Cardiac muscle cell (in vitro differentiated cells and primary cell): ENCODE measurements around the gene ABCA1. TPM values are rescaled to one million over a fixed set of nuclear protein-coding genes. Genes with fewer than 3 reads are reported as not detected.
A peak's percentile ranks its signal among the peaks of the same experiment; 100 is the strongest.

Experiments
- DNase-seq, 2 donors: peaks; one replicate each; pipeline versions ENCODE4 v3.0.0 to v3.0.0-alpha.2; 2010 to 2017; ENCODE audit warnings: low read depth in 1 of 2, low spot score in 1 of 2
- H3K27ac ChIP-seq: fragments of 200-600 bp; sonication (generic); 2 replicates; pipeline ENCODE4 v1.5.1; 2016
- H3K27me3 ChIP-seq: fragments of 200-600 bp; sonication (generic); 2 replicates; pipeline ENCODE4 v1.6.0; 2016; ENCODE audit warnings: control low read depth
- H3K36me3 ChIP-seq: fragments of 200-600 bp; sonication (generic); 2 replicates; pipeline ENCODE4 v1.5.1; 2016; ENCODE audit warnings: control low read depth
- H3K4me1 ChIP-seq: fragments of 200-600 bp; sonication (generic); 2 replicates; pipeline ENCODE4 v1.8.1; 2017; ENCODE audit warnings: low read depth, mild to moderate bottlenecking, mixed run types
- H3K4me3 ChIP-seq: fragments of 200-600 bp; sonication (generic); 2 replicates; pipeline ENCODE4 v1.5.1; 2016; ENCODE audit warnings: mild to moderate bottlenecking
- H3K9me3 ChIP-seq: fragments of 200-600 bp; sonication (generic); 2 replicates; pipeline ENCODE4 v1.5.1; 2017; ENCODE audit warnings: low read depth, mild to moderate bottlenecking, control low read depth
- polyA plus RNA-seq: library from polyadenylated mRNA; unstranded; fragments of >200 nt; fragmentation: Nextera tagmentation; extraction: Ambion mirVana; gene quantifications from 2 replicates; pipeline ENCODE4 v1.2.1, GENCODE V29; 2016
- total RNA-seq: library from RNA; depleted of rRNA; stranded (reverse); fragments of >200 nt; gene quantifications from 2 replicates; pipeline ENCODE4 v1.2.3, GENCODE V29; 2016
- TF ChIP-seq, protein P1 (sequence below): IDR thresholded peaks from 2 replicates; pipeline ENCODE4 v1.5.1; 2012; ENCODE audit warnings: low read depth, mild to moderate bottlenecking, low read length

ABCA1 gene
- total and polyA plus RNA-seq, 2 experiments from 2014 or later, result 2.5 to 23.0 TPM

DNA sequence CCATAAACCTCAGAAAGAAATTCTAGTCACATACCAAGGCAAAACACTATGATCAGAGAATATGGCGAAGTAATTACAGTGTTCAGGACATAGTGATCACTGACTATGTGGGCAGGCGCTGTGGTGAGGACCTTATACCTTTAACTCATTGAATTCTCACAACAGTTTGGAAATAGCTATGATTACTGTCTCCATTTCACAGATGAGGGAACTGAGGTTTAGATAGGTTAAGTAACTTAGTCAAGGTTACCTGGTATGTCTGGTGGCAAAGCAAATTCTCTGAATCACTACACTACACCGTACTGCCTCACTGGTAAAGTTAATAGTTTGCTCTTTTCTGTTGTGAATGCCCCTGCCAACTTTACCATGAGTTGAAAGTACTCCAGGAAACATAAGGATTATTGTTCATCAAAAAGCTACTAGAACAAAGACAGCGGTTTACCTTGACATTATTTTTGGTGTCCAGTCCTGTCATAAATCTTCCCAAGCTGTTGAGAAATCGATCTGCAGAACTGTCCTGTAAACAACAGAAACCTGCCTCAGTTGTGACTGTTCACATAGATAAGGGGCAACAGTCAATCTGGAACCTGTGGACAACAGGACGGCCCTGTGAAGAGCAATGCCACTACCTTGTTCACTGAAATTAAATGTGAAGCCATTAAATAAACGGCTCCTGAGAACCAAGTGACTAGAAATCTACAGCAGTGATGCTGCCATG lies 127.7 kb downstream of the ABCA1 start:
- H3K27me3 ChIP-seq, result no peaks in the 10 kb centered on the region
- H3K4me3 ChIP-seq, result no peak overlapping the region
- no peak for DNase-seq
- peaks cover 24% of the 10 kb centered on the region for H3K36me3 ChIP-seq
- TF ChIP-seq, protein P1, sequence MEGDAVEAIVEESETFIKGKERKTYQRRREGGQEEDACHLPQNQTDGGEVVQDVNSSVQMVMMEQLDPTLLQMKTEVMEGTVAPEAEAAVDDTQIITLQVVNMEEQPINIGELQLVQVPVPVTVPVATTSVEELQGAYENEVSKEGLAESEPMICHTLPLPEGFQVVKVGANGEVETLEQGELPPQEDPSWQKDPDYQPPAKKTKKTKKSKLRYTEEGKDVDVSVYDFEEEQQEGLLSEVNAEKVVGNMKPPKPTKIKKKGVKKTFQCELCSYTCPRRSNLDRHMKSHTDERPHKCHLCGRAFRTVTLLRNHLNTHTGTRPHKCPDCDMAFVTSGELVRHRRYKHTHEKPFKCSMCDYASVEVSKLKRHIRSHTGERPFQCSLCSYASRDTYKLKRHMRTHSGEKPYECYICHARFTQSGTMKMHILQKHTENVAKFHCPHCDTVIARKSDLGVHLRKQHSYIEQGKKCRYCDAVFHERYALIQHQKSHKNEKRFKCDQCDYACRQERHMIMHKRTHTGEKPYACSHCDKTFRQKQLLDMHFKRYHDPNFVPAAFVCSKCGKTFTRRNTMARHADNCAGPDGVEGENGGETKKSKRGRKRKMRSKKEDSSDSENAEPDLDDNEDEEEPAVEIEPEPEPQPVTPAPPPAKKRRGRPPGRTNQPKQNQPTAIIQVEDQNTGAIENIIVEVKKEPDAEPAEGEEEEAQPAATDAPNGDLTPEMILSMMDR, result no peak
- no peaks in the 10 kb centered on the region for H3K9me3 ChIP-seq
- H3K27ac ChIP-seq, result peak overlapping the region; percentile 88
- peaks cover 38% of the 10 kb centered on the region for H3K4me1 ChIP-seq

DNA sequence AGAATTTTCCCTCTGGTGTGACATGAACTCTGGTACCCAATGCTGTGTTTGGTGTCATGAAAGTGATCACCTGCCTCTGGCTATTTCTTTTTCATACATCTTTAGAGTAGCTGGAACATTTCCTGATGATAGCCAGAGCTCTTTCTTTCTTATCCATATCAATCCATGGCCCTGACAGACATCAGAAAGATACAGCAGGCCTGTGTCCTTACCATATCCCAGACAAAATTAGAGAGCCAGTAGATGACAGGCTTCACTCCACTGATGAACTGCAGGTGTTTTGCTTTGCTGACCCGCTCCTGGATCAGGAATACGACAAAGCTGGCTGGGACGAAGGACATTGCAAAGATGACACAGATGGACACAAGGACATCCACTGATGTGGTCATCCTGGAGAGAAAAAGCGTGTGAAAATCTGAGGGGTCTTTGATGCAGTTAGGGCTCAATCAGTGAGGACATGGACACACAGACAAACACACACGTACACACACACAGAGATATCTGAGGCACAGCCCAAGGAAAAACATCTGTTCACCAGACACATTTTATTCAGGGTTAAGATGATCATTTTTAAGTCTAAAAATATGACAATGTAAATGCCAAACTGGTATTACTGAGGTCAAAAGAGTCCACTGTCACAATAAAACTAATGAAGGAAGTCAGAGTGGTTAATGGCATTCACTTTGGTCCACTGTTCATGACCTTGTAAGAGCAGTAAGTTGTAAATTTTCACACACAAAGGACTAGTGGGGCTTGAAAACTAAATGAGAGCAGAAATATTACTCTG lies 129.6 kb downstream of the ABCA1 start:
- Histone ChIP-seq H3K27ac (peak overlapping the region; percentile 88), H3K4me3 (no peak overlapping the region), H3K27me3 (no peaks in the 10 kb centered on the region), H3K9me3 (no peaks in the 10 kb centered on the region), H3K36me3 (peaks cover 21% of the 10 kb centered on the region), H3K4me1 (peaks cover 43% of the 10 kb centered on the region)
- DNase-seq, result no peak
- TF ChIP-seq, protein P1, result no peak

DNA sequence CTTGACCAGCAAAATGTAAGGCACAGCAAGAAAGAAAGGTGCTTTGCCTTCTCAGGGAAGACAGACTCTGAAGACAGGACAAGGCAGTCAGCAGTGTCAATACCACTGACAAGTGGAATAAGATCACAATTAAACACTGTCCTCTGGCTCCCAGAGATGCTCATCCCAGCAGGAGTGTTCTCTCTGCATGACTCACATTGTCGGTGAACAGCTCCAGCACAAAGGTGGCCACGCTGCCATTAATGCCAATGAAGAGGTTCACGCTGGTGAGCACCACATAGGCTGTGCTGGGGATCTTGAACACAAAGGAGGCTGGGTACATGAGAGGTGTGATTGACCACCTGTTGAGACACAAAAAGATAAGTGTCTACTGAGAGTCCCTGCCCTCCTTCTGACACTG lies 132.1 kb downstream of the ABCA1 start:
- H3K27me3 ChIP-seq, result no peaks in the 10 kb centered on the region
- peaks cover 39% of the 10 kb centered on the region for H3K36me3 ChIP-seq
- TF ChIP-seq, protein P1, result no peak
- H3K27ac ChIP-seq, result peak overlapping the region; percentile 88
- H3K4me1 ChIP-seq, result peaks cover 43% of the 10 kb centered on the region
- no peak for DNase-seq
- no peak overlapping the region for H3K4me3 ChIP-seq
- no peaks in the 10 kb centered on the region for H3K9me3 ChIP-seq

DNA sequence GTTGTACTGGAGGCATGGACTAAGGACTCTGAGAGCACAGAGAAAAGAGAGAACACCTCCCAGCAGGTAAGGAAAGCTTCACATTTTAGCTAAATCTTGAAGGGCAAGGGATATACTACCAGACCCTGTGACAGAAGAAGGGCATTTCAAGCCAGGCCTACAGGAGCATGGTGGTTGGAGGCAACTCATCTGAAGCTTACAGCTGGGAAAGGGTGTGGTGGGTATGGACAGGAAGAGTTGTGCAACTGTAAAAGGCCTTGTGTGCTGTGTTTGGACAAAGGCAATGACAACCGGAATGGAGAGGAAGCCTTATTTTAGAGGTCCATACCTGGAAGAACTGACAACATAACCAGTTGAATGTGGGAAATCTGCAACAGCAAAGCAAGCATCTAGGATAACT lies 132.9 kb downstream of the ABCA1 start:
- Histone ChIP-seq H3K4me1 (peaks cover 43% of the 10 kb centered on the region), H3K4me3 (no peak overlapping the region), H3K9me3 (no peaks in the 10 kb centered on the region), H3K36me3 (peaks cover 43% of the 10 kb centered on the region), H3K27me3 (no peaks in the 10 kb centered on the region), H3K27ac (peak overlapping the region; percentile 88)
- DNase-seq, result peak in 1 of 2 donors; percentile 27
- TF ChIP-seq, protein P1, result no peak

DNA sequence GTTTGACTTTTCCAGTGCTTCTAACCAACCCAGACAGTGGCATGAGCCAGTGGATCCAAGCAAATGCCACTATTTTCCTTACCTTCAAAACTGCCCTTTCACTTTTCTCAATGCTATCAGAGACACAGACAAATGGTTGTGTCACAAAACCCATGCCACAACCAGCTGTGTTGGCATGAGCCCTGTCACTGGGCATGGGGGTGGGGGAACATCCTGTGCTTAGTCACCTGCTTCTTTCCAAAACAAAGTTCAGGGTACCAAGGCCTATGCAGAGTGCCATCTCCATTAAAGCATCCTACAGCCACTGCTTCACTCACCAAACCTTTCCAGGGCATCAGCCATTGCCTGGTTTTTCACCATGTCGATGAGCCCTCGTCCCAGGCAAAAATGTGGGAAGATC lies 133.9 kb downstream of the ABCA1 start:
- H3K27me3 ChIP-seq, result no peaks in the 10 kb centered on the region
- no peak overlapping the region for H3K4me3 ChIP-seq
- DNase-seq, result no peak
- H3K27ac ChIP-seq, result no peak overlapping the region
- H3K9me3 ChIP-seq, result no peaks in the 10 kb centered on the region
- TF ChIP-seq, protein P1, result no peak
- peaks cover 43% of the 10 kb centered on the region for H3K4me1 ChIP-seq
- H3K36me3 ChIP-seq, result peaks cover 43% of the 10 kb centered on the region
